HG02840 (cell line): Measurements from ENCODE around the gene MALAT1.
"Not testable (repeated sequence)": the region's sequence is repeated elsewhere in the genome, so short reads cannot be mapped to it uniquely, and the experiment has no call there.

Experiments used
- ATAC-seq: cut with Tn5 transposase; IDR thresholded peaks from one replicate; pipeline ENCODE4 v1.9.1; 2021; ENCODE audit warnings: mild to moderate bottlenecking, moderate library complexity, moderate number of reproducible peaks; ENCODE audit not compliant: unreplicated experiment, low FRiP score

Gene MALAT1

DNA sequence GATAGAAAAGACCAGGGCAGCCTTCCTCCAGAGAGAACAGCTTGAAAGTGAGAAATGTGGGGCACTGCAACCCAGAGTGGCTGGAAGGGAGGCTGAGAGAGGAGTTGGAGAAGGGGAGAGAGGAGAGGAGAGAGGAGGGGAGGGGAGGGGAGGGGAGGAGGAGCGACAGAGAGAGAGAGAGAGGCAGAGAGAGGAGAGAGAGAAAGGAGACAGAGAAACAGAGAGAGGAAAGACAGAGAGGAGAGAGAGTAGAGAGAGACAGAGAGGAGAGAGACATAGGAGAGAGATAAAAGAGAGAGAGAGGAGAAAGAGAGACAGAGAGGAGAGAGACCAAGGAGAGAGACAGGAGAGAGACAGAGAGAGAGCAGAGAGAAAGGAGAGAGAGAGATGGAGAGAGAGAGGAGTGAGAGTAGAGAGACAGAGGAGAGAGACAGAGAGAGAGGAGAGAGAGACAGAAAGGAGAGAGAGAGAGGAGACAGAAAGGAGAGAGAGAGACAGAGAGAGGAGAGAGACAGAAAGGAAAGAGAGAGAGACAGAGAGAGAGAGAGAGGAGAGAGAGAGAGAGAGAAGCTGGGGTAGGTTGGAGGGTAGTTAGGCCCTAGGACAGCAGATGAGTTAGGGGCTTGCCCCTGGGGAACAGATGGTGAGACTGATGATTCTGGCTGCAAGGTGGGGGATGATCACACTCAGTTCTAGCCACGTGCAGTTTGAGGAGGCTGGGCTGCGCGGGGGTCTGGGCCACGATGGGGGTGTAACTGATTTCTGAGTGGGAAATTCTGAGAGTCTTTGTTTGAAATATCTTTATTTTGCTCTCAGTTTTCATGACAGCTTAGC lies 17.5 kb downstream of the MALAT1 start:
- no peak for ATAC-seq

DNA sequence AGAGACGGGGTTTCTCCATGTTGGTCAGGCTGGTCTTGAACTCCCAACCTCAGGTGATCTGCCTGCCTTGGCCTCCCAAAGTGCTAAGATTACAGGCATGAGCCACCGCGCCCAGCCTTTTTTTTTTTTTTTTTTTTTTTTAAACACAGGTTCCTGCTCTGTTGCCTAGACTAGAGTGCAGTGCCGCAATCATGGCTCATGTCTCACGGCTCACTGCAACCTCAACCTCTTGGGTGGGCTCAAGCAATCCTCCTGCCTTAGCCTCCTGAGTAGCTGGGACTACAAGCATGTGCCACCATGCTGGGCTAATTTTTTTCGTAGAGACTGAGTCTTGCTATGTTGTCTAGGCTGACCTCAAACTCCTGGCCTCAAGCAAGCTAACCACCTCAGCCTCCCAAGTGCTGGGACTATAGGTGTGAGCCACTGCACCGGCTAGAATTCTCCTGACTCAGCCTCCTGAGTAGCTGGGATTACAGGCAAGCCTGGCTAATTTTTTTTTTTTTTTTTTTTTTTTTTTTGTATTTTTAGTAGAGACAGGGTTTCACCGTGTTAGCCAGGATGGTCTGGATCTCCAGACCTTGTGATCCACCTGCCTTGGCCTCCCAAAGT lies 20.2 kb downstream of the MALAT1 start:
- not testable (repeated sequence) for ATAC-seq

DNA sequence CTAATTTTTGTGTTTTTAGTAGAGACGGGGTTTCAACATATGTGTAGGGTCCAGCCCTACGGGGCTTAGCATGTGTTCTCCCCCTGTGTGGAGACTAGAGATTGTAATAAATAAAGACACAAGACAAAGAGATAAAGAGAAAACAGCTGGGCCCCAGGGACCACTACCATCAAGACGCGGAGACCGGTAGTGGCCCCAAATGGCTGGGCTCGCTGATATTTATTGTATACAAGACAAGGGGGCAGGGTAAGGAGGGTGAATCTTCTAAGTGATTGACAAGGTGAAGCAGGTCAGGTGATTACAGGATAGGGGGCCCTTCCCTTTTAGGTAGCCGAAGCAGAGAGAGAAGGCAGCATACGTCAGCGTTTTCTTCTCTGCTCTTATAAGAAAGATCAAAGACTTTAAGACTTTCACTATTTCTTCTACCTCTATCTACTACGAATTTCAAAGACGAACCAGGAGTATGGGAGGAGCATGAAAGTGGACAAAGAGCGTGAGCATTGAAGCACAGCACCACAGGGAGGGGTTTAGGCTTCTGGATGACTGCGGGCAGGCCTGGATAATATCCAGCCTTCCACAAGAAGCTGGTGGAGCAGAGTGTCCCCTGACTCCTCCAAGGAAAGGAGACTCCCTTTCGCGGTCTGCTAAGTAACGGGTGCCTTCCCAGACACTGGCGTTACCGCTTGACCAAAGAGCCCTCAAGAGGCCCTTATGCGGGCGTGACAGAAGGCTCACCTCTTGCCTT lies 23.1 kb downstream of the MALAT1 start:
- not testable (repeated sequence) for ATAC-seq

DNA sequence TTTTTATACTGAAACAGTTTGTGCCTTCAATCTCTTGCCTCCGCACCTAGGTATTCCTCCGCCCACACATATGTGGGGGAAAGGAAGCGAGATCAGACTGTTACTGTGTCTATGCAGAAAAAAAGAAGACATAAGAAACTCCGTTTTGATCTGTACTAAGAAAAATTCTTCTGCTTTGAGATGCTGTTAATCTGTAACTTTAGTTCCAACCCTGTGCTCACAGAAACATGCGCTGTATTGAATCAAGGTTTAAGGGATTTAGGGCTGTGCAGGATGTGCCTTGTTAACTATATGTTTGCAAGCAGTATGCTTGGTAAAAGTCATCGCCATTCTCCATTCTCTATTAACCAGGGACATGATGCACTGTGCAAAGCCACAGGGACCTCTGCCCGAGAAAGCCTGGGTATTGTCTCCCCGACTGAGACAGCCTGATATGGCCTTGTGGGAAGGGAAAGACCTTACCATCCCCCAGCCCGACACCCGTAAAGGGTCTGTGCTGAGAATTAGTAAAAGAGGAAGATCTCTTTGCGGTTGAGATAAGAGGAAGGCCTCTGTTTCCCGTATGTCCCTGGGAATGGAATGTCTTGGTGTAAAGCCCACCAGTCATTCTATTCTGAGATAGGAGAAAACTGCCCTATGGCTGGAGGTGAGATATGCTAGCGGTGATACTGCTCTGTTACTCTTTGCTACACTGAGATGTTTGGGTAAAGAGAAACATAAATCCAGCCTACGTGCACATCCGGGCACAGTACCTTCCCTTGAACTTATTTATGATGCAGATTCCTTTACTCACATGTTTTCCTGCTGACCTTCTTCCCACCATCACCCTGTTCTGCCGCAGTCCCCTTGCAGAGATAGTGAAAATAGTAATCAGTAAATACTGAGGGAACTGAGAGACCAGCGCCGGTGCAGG lies 24.1 kb downstream of the MALAT1 start:
- ATAC-seq = not testable (repeated sequence)

DNA sequence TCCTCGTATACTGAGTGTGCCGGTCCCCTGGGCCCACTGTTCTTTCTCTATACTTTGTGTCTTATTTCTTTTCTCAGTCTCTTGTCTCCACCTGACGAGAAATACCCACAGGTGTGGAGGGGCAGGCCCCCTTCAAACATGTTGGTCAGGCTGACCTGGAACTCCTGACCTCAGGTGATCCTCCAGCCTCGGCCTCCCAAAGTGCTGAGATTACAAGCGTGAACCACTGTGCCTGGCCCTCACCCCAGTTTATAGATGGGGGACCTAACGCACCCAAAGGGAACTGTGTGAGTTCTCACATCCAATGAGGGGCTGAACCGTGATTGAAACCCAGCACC lies 24.8 kb downstream of the MALAT1 start:
- ATAC-seq = not testable (repeated sequence)

DNA sequence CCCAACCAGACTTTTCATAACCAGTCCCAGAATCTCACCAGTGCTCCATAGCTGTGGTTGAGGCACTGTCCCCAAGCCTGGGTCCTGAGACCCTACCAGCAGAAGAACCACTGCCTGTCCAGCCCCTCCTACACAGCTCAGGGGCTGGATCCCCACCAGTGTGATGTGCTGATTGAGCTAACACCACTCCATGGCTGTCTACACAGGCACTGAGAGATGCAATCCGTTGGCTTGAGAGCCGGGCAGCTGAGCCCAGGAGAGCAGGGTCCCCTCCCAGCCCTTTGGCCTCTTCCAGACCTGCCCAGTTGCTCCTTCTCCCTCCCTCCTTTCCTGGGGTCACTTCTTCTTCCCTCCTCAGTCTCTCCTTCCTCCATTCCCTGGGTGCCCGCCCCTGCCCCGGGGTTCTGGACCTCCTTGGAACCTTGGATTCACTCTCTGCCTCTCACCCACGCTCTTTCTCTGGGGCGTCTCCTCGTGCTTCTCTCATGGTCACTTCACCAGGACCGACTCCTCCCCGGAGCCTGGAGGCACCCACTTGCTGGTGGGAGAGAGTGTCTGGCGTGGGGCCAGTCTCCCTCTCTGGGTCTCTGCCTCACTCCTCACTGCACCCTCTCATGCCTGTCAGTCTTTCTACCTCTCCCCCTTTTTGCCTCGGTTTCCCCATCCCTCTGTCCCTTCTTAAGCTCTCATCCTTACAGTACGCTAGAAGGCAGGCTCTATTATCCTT lies 25.3 kb downstream of the MALAT1 start:
- no peak for ATAC-seq

DNA sequence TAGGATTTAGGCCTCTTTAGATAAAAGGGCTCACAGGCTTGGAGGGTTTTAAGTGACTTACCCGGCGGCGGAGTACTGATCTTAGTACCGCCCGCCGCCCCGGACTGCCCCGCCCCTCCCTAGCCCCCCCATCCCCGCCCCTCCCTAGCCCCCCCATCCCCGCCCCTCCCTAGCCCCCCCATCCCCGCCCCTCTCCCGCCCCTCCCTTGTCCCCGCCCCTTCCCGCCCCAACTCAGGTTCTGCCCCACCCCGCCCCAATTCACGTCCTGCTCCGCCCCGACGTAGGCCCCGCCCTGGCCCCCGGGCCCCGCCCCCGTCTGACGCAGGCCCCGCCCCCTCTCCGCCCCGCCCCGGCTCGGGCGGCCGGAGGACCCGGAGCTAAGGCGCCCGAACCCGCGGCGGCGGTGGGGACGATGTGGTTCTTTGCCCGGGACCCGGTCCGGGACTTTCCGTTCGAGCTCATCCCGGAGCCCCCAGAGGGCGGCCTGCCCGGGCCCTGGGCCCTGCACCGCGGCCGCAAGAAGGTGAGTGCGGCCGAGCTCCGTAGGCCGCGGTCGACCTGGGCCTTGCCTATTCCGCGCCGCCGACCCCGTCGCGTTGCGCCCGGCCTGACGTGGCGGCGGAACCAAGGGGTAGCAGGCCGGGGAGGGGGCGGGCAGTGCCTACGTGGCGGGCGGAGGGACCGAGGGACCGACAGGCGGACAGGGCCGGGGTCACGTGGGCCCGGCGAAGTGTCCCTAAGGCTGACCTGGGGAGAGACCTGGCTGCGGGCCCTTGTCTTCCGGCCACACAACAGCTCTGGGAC lies 26.1 kb downstream of the MALAT1 start, which contains the start of gene SCYL1:
Gene SCYL1, plus strand, starts transcription at position 343 of the 805 bp plus-strand sequence. Its CDS starts 71 bp downstream, at position 414.
- ATAC-seq = peak; percentile 42

DNA sequence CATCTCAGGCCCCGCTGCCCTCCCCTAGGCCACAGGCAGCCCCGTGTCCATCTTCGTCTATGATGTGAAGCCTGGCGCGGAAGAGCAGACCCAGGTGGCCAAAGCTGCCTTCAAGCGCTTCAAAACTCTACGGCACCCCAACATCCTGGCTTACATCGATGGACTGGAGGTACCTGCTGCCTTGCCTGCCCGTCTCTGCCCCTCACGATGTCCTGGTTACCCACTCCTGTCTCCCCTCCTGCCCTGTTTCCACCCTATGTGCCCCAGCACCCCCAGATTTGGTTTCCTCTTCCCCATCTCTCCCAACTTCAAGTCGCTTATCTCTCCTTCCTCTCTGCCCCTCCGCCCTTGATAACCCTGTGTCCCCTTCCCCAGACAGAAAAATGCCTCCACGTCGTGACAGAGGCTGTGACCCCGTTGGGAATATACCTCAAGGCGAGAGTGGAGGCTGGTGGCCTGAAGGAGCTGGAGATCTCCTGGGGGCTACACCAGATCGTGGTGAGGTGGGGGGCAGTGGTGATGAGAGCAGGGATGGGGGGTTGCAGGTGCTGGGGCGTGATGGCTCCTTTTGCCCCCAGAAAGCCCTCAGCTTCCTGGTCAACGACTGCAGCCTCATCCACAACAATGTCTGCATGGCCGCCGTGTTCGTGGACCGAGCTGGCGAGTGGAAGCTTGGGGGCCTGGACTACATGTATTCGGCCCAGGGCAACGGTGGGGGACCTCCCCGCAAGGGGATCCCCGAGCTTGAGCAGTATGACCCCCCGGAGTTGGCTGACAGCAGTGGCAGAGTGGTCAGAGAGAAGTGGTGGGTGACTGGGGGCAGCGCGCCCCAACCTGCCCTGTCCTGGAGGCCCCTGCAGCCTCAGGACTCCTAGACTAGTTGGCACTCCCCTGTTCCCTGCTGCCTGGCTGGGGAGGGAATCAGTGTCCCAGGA lies 27.0 kb downstream of the MALAT1 start:
- ATAC-seq = no peak

DNA sequence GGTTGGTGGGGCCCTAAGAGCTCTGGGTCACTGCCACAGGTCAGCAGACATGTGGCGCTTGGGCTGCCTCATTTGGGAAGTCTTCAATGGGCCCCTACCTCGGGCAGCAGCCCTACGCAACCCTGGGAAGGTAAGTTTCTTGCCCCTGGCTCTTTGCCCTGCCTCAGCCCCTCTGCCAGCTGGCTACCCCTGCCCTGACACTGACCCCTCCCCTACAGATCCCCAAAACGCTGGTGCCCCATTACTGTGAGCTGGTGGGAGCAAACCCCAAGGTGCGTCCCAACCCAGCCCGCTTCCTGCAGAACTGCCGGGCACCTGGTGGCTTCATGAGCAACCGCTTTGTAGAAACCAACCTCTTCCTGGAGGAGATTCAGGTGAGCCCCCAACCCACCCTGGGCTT lies 27.9 kb downstream of the MALAT1 start:
- no peak for ATAC-seq

DNA sequence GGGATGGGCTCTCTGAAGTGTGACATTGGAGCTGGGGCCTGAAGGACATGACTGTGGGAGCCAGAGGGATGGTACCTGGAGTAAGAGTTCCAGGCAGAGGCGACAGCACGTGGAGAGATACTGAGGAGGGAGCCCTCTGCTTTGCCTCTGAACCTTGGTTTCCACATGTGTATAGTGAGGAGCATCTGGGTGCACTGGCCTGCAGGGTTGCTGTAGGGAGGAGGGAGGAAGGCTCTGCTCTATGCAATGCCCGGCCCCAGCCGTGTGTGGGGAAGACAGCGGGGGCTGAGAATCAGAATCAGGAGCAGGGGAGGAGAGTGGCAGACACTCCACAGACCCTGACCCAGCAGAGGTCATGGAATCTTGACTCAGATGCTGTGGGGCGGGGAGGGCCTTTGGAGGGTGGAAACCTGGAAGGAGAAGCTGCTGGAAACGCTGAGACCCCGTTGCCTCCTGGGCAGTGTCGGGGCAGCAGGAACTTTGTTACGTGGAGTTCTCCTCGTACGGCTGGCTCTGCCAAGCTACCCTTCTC lies 30.0 kb downstream of the MALAT1 start:
- ATAC-seq = no peak

DNA sequence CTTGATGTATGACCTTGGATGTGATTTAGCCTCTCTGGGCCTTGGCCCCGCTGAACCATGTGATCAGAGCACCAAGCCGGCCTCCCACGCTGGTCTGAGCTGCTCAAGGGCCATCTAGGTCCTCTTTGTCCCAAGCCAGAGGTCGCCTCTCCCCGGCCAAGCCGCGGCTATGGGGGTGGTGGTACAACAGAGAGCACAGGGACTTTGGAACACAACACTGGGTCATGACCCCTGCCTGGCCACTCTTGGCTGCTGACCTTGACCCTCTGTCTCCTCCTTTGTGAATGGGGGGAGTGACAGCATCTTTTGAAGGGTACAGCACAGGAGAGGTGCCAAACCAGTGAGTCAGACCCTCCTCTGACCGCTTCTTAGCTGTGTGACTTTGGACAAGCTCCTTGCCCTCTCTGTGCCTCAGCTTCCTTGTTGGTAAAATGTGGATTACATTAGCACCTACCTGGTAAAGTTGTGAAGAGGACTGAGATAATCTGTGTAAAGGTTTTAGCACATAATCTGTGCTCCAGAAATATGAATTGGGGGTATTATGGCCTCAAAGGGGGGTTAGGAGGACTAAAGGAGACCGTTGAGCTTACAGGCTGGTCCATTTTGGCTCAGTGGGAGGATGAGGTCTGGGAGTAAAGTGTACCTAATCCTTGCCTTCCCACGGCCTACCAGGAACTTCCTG lies 30.8 kb downstream of the MALAT1 start:
- ATAC-seq = no peak

DNA sequence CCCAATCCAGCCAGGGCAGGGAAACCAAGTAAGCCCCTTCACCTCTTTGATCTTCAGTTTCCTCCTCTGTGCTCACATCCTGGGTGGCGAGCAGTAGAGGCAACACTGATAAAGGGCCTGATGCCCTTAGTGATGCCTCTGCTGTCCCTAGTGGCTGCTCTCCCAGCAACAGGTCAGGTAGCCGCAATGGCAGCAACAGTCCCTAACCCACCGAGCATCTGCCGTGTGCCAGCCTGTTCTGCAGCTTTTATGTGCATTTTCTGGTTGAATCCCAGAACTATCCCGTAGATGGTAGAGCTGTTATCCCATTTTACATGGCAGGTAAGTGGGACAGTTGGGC lies 31.3 kb downstream of the MALAT1 start:
- ATAC-seq = no peak

DNA sequence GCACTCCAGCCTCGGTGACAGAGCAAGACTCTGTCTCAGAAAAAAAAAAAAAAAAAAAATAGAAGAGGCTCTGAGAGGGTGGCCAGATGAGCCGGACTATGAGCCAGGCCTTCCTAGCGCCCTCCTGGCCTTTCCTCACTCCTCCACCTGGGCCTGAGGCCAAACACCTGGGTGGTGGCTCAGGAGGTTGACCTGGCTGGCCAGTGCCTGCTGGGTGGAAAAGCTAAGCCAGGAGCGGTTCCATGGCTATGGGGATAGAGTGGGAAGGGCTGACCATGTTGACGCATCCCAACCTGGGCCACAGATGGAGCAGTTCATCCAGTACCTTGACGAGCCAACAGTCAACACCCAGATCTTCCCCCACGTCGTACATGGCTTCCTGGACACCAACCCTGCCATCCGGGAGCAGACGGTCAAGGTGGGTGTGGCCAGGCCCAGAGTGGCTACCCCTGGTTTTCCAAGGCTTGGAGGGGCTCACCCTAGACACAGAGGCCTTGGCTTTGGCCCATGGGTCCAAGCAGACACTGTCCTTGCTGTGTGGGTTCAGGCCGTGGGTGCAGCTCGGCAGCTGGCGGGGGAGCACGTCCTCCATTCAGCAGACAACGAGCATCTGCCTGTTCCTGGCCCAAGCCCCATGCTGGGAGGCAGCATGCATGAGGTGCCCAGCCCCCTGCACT lies 33.7 kb downstream of the MALAT1 start:
- ATAC-seq = no peak

DNA sequence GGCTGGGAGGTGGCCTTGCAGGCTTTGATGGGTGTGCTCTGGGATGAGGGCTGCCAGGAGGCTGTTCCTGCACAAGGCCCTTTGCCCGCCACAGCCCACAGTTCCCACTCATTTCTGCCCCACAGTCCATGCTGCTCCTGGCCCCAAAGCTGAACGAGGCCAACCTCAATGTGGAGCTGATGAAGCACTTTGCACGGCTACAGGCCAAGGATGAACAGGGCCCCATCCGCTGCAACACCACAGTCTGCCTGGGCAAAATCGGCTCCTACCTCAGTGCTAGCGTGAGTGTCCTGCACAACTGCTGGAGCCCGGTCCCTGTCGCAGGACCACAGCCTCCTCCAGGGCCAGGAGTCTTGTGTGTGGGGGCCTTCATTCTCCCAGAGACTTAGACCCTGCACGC lies 36.3 kb downstream of the MALAT1 start:
- no peak for ATAC-seq

DNA sequence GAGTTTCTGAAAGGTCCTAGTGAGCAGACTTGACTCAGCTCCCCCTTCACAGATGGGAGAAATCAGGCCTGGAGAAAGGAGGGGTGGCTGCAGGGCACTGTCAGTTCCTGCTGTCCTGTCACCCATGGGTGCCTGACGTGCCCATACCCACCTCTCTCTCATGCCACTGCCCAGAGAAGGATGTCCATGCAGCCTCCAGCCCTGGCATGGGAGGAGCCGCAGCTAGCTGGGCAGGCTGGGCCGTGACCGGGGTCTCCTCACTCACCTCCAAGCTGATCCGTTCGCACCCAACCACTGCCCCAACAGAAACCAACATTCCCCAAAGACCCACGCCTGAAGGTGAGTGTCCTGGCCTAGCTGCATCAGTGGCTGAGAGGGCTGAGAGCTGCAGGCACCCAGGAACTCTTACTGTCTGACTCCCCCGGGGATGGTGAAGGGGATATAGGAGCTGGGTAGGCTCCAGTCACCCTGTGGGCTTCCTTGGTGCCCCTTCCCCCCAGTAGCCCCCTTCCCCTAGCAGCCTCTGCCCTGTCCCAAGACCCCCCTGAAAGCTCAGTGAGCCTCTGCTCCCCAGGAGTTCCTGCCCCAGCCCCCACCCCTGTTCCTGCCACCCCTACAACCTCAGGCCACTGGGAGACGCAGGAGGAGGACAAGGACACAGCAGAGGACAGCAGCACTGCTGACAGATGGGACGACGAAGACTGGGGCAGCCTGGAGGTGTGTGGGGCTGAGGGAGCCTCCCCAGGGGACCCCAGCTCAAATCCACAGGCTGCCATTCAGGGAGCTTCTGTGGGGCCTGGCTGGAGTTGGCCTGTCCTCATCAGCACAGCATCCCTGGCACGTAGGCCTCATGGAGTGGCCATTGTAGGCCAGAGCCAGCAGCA lies 37.8 kb downstream of the MALAT1 start:
- ATAC-seq = no peak

DNA sequence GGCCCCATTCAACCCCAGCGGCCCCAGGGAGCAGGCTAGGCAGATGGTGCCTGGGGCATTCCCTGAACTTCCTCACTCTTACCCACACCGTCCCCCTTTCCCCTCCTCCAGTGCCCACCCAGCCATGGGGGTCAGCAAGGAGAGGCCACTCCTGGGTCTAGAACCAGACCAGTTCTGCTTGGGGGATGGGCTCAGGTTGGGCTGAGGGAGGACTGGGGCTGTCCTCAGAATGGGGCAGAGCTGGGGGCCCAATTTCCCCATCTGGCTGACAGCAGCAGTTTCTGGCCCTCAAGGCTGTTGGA lies 38.4 kb downstream of the MALAT1 start:
- no peak for ATAC-seq
